Measurements from ENCODE around the gene ADGRB2. TPM values are rescaled to one million over a fixed set of nuclear protein-coding genes. Genes with fewer than 3 reads are reported as not detected.

The ADGRB2 gene
- total RNA-seq, 1 experiment from 2014 or later = 15.6 TPM

DNA sequence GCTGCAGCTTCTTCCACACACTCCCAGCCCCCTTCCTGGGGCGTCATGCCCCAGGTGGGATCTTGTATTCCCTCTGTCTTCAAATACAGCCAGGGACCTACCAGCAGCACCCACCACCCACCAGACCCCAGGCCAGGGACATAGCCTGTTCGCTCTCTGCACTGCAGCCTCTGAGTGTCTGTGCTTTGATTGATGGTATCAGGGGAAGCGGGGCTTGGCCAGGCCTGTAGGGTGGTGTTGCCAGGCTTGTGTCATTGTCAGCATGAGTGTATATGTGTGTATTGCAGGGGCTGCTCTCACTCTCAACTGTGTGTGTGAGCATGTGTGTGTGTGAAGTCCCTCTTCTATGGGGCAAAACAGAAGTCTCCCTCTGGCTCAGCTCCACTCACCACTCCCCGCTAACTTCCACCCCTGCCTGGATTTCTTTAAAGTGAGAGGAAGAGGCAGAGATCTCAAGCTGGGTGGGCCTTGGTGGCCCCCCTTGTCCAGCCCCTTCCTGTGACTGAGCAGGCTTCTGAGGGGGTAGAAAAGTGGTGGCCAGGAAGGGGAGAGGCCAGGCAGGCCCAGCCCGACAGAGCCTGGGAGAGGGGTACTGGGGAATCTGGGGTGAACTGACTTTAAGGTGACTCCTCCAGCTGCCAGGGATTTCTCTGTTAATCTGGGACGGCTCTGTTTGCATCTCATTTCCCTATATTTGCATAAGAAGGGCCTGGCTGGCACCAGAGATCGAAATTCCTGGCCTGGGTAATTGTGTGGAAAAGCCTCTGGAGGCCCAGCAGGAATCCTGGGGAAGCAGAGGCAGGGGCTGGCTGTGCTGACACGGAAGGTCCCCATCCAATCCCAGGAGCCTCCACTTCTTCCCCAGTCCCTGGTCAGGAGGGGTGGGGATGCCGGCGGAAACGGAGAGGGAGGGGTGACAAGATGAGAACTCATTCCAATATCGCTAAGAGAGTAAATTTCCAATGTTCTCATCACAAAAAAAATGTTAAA is 18.6 kb upstream of the ADGRB2 start:
- no peaks in the 10 kb centered on the region for H4K20me1 ChIP-seq (ENCODE audit: insufficient read depth)
- intact Hi-C loops (cut with micrococcal nuclease; ENCODE audit: unreplicated experiment) = loop anchor here (10.0 kb wide), 1 partner anchor 598 kb away; no protein-coding TSS in a partner anchor
- H2AFZ ChIP-seq = no peak overlapping the region
- BruUV-seq (replicated peaks) = no TSS peak
- no peak overlapping the region for H3K4me2 ChIP-seq
- CTCF ChIA-PET = no interaction called here
- H3F3A ChIP-seq (ENCODE audit: insufficient read depth, low read depth) = peaks cover 18% of the 10 kb centered on the region; the same call in 1 of the 2 replicates
- no peaks in the 10 kb centered on the region for H3K9me3 ChIP-seq (ENCODE audit: insufficient read depth, low read depth)
- POLR2A ChIA-PET (ENCODE audit: unreplicated experiment) = interaction anchor here (0.6 kb wide), 1 partner anchor 107 kb away, joined by 15 read pairs; no protein-coding TSS in a partner anchor
- H3K27me3 ChIP-seq (ENCODE audit: insufficient read depth, low read depth) = no peaks in the 10 kb centered on the region
- H3K4me3 ChIP-seq = no peak overlapping the region
- no peaks in the 10 kb centered on the region for H3K79me2 ChIP-seq (ENCODE audit: low read depth)
- no peak for DNase-seq
- peaks cover under 1% of the 10 kb centered on the region; the same call in 1 of the 2 replicates for H3K4me1 ChIP-seq (replicated peaks; ENCODE audit: insufficient read depth)
- no peaks in the 10 kb centered on the region for H3K9me2 ChIP-seq (ENCODE audit: insufficient read depth)
- H3K36me3 ChIP-seq (ENCODE audit: low read depth) = no peaks in the 10 kb centered on the region
- H3K27ac ChIP-seq = no peak overlapping the region
- TF ChIP-seq, protein P1, sequence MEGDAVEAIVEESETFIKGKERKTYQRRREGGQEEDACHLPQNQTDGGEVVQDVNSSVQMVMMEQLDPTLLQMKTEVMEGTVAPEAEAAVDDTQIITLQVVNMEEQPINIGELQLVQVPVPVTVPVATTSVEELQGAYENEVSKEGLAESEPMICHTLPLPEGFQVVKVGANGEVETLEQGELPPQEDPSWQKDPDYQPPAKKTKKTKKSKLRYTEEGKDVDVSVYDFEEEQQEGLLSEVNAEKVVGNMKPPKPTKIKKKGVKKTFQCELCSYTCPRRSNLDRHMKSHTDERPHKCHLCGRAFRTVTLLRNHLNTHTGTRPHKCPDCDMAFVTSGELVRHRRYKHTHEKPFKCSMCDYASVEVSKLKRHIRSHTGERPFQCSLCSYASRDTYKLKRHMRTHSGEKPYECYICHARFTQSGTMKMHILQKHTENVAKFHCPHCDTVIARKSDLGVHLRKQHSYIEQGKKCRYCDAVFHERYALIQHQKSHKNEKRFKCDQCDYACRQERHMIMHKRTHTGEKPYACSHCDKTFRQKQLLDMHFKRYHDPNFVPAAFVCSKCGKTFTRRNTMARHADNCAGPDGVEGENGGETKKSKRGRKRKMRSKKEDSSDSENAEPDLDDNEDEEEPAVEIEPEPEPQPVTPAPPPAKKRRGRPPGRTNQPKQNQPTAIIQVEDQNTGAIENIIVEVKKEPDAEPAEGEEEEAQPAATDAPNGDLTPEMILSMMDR (conservative IDR thresholded peaks at IDR 0.05) = no peak
- no peak for TF ChIP-seq EZH2 (IDR thresholded peaks at IDR 0.05; ENCODE audit: low read depth)

DNA sequence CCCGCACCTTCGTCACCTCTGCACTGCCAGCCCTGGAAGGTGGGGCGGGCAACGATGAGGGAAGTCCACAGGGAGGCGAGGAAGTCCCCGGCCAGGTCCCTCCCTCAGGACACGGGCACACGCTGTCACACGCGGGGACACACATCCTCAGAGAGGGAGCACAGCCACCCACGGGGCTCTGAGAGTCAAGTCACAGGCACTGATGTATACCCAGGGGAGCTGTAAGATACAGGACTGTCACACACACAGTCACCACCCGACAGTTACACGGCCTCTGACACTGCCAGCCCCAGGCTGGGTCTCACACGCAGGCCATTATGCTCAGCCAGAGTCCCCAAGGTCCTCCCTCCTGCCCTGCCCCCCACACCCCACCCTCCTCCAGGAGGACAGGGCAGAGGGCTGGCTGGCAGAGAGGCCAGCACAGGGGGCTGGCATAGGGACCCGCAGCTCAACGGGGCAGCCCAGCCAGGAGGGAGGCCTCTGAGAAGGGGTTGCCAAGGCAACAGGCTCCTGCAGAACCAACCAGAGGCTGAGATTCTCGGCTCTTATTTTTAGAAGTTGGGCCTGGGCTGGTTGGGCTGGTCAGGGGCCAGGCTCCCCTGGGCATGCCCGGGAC is 17.7 kb upstream of the ADGRB2 start:
- Histone ChIP-seq H4K20me1 (ENCODE audit: insufficient read depth) (no peaks in the 10 kb centered on the region), H2AFZ (no peak overlapping the region), H3F3A (ENCODE audit: insufficient read depth, low read depth) (peaks cover 11% of the 10 kb centered on the region; the same call in 1 of the 2 replicates), H3K36me3 (ENCODE audit: low read depth) (no peaks in the 10 kb centered on the region), H3K9me2 (ENCODE audit: insufficient read depth) (no peaks in the 10 kb centered on the region), H3K4me1 (replicated peaks; ENCODE audit: insufficient read depth) (no peaks in the 10 kb centered on the region), H3K4me3 (no peak overlapping the region), H3K4me2 (no peak overlapping the region), H3K9me3 (ENCODE audit: insufficient read depth, low read depth) (no peaks in the 10 kb centered on the region), H3K27ac (no peak overlapping the region), H3K27me3 (ENCODE audit: insufficient read depth, low read depth) (no peaks in the 10 kb centered on the region), H3K79me2 (ENCODE audit: low read depth) (no peaks in the 10 kb centered on the region)
- intact Hi-C loops (cut with micrococcal nuclease; ENCODE audit: unreplicated experiment) = loop anchor here (10.0 kb wide), 1 partner anchor 597 kb away; no protein-coding TSS in a partner anchor
- no peak for DNase-seq
- ChIA-PET POLR2A (ENCODE audit: unreplicated experiment) (no interaction called here), CTCF (interaction anchor here (0.8 kb wide), 1 partner anchor 23 kb away, joined by 6 read pairs; no protein-coding TSS in a partner anchor)
- TF ChIP-seq, protein P1 (conservative IDR thresholded peaks at IDR 0.05) = no peak
- no peak for TF ChIP-seq EZH2 (IDR thresholded peaks at IDR 0.05; ENCODE audit: low read depth)
- no TSS peak for BruUV-seq (replicated peaks)

DNA sequence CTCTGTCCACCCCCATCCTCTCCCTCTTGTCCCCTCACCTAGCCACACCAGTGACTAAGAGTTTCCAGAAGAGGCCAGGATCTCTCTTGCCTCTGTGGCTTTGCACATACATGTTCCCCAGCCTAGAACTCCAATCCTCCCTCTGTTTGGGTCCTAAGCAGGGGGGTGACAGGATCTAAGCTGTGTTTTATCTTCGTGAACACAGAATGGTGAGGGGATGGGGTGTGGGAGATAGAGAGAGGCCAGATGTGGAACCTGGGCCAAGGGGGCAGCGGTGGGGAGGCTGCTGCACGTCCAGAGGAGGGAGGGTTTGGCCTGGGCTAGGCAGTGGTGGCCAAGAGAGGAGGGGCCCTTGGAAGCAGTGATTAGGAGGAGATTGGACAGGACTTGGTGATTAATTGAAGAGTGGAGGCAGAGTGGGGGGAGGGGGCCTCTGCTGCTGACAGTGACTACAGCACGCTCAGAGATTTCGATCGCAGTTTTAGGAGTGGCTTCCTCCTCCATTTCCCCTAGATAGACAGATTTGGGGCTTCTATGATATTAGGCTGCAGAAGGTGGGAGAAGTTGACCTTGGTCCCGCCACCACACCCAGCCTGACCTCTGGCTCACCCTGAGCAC is 17.1 kb upstream of the ADGRB2 start:
- no peak overlapping the region for H2AFZ ChIP-seq
- no peaks in the 10 kb centered on the region for H3K36me3 ChIP-seq (ENCODE audit: low read depth)
- no peaks in the 10 kb centered on the region for H3K4me1 ChIP-seq (replicated peaks; ENCODE audit: insufficient read depth)
- ChIA-PET CTCF (interaction anchor here (0.8 kb wide), 1 partner anchor 24 kb away, joined by 6 read pairs; no protein-coding TSS in a partner anchor), POLR2A (ENCODE audit: unreplicated experiment) (no interaction called here)
- TF ChIP-seq, protein P1 (conservative IDR thresholded peaks at IDR 0.05) = no peak
- TF ChIP-seq EZH2 (IDR thresholded peaks at IDR 0.05; ENCODE audit: low read depth) = no peak
- H4K20me1 ChIP-seq (ENCODE audit: insufficient read depth) = no peaks in the 10 kb centered on the region
- H3K4me2 ChIP-seq = no peak overlapping the region
- no peak for DNase-seq
- intact Hi-C loops (cut with micrococcal nuclease; ENCODE audit: unreplicated experiment) = loop anchor here (10.0 kb wide), 1 partner anchor 596 kb away; no protein-coding TSS in a partner anchor
- BruUV-seq (replicated peaks) = no TSS peak
- H3K79me2 ChIP-seq (ENCODE audit: low read depth) = no peaks in the 10 kb centered on the region
- H3K9me2 ChIP-seq (ENCODE audit: insufficient read depth) = no peaks in the 10 kb centered on the region
- no peak overlapping the region for H3K4me3 ChIP-seq
- H3K27ac ChIP-seq = no peak overlapping the region
- H3K9me3 ChIP-seq (ENCODE audit: insufficient read depth, low read depth) = no peaks in the 10 kb centered on the region
- no peaks in the 10 kb centered on the region for H3K27me3 ChIP-seq (ENCODE audit: insufficient read depth, low read depth)
- peaks cover 11% of the 10 kb centered on the region; the same call in 1 of the 2 replicates for H3F3A ChIP-seq (ENCODE audit: insufficient read depth, low read depth)
